ENCODE results near the gene DACH1. TPM values are rescaled to one million over a fixed set of nuclear protein-coding genes. Genes with fewer than 3 reads are reported as not detected.

DACH1 gene
- total RNA-seq, 1 donor from 2014 or later, result 39.5 TPM

DNA sequence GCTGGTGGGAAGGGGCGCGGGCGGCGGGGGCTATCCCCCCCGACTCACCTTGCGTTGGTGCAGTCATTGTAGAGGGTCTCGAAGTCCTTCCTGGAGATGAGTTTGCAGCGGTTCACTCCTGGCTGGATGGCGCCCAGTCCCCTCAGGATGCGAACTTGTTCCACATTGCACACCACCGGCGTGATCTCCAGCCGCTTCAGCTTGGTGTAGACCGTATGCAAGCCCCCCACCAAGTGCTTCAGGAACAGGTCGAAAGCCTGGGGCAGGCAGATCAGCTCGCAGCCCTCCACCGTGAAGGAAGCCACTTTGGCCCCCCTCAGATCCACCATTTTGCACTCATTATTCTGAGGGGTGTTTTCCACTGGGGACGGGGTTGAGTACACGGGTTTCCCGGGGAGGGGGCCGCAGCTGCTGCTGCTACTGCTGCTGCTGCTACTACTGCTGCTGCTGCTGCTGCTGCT is 1.1 kb downstream of the DACH1 start:
- no peak overlapping the region for H3K27ac Mint-ChIP-seq
- peaks cover 41% of the 10 kb centered on the region for H3K27me3 Mint-ChIP-seq
- no peaks in the 10 kb centered on the region for H3K9me3 Mint-ChIP-seq
- no peak for DNase-seq (ENCODE audit: extremely low spot score, unreplicated experiment)
- H3K4me1 Mint-ChIP-seq (ENCODE audit: unreplicated experiment), result peaks cover 20% of the 10 kb centered on the region
- TF ChIP-seq, protein P1, sequence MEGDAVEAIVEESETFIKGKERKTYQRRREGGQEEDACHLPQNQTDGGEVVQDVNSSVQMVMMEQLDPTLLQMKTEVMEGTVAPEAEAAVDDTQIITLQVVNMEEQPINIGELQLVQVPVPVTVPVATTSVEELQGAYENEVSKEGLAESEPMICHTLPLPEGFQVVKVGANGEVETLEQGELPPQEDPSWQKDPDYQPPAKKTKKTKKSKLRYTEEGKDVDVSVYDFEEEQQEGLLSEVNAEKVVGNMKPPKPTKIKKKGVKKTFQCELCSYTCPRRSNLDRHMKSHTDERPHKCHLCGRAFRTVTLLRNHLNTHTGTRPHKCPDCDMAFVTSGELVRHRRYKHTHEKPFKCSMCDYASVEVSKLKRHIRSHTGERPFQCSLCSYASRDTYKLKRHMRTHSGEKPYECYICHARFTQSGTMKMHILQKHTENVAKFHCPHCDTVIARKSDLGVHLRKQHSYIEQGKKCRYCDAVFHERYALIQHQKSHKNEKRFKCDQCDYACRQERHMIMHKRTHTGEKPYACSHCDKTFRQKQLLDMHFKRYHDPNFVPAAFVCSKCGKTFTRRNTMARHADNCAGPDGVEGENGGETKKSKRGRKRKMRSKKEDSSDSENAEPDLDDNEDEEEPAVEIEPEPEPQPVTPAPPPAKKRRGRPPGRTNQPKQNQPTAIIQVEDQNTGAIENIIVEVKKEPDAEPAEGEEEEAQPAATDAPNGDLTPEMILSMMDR (conservative IDR thresholded peaks at IDR 0.05), result no peak
- peak overlapping the region; percentile 97 for H3K4me3 Mint-ChIP-seq
- H3K36me3 Mint-ChIP-seq, result peaks cover 4% of the 10 kb centered on the region

DNA sequence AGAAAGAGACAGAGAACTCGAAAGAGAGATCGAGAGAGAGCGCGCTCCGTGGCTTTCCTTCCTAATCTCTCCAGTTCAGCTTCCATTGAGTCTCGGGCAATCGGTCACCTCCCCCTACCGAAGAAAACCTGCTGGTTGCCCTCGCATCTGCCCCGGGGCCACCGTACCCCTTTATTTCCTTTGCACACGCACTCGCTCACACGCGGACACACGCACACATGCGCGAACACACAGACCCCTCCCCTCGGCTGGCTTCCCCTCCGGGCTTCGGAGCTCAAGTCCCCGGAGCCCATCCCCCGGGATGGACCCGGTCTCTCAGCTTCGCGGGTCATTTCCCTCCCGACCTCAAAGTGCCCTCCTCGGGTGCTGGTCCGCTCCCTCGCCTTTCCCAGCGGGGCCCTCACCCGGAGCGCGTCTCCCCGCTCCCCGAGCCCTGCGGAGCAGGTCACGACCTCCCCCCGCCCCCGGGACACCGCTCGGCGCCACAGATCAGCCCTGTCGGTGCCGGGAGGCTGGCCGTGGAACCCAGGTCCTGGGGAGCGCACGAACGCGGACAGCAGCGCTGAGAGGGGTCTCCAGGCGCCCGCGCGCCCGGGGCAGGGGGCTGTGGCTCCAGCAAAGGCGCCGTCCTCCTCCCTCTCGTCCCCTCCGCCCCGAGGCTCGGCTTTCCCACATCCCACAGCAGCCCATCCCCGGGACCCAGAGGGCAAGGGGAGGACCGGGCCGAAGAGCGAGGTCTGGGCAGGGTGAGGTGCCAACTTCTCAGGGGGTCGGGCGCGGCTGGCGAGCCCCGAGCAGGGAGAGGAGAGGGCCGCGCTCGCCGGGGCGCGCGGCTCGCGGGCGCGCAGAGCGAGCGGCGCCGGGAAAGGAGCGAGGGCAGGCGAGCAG is 1.8 kb downstream of the DACH1 start:
- Mint-ChIP-seq H3K9me3 (no peaks in the 10 kb centered on the region), H3K36me3 (peaks cover 7% of the 10 kb centered on the region), H3K4me1 (ENCODE audit: unreplicated experiment) (peaks cover 21% of the 10 kb centered on the region), H3K27me3 (peaks cover 37% of the 10 kb centered on the region), H3K27ac (peak overlapping the region; percentile 88), H3K4me3 (peak overlapping the region; percentile 97)
- peak; percentile 72 for DNase-seq (ENCODE audit: extremely low spot score, unreplicated experiment)
- TF ChIP-seq, protein P1 (conservative IDR thresholded peaks at IDR 0.05), result no peak

DNA sequence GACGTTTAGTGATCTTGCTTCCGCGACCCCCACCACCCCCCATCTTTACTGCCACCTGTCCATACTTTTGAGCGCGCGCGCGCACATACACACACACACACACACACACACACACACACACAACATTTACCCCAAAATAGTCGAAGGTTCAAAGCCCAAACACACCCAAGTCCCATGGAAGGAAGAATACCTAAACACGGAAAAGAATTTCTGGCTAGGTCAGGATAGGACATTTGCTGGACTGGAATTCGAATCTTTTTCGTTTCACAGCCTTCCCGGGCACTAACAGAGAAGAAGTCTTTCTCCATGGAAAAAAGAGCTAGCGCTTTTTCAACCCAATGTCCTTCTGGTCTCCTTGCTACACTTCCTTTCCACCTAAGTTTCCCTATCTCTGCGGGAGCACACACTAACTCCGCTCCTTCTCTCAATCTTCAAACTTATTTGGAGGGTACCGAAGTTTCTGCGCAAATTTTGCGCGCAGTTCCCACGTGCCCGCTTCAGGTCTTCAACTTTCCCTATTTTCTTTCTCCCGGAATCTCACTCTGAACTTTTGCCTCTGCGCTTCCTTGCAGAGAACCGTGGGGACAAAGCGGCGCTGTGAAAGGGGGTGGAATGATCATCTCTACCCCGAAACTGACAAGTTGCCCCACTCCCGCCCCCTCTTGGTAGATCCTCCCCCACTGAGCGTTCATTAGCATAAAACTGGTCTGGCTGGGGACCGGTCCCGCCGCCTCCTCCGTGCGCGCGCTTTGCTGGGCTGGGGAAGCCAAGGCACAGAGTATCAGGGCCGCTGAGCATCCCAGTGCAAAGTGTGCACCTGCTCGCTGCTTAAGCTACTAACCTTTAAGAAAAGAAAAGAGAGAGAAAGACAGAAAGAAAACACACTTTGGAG is 2.7 kb downstream of the DACH1 start:
- Mint-ChIP-seq H3K4me1 (ENCODE audit: unreplicated experiment) (peaks cover 14% of the 10 kb centered on the region), H3K27me3 (peaks cover 29% of the 10 kb centered on the region), H3K9me3 (no peaks in the 10 kb centered on the region), H3K36me3 (peaks cover 7% of the 10 kb centered on the region), H3K4me3 (peak overlapping the region; percentile 97), H3K27ac (peak overlapping the region; percentile 88)
- TF ChIP-seq, protein P1 (conservative IDR thresholded peaks at IDR 0.05), result no peak
- DNase-seq (ENCODE audit: extremely low spot score, unreplicated experiment), result peak; percentile 73

DNA sequence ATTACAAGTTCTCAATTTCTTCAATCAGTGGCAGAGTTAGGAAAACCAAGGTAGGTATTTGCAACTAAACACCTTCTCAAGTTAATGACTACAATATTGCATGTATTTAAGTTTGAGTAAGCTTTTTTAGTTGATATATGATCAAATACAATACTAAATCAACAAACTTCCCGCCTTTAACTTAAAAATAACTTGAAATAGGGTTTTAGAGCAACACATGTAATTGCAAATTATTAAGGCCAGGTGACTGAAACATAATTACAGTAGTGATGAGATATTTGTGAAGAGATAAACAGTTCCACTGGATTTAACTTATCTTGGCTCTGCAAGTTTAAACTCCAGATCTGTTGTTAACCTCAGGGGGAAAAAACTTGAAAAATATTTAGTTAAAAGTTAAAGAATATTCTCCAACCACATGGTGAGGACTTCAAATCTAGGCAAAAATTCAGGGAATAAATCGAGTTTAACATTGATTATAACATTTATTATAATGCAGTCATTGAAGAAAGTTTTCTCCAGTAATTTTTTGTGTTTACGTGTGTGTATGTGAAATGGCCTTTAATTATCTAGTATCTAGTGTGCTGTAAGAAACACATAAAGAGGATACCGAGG is 3.6 kb downstream of the DACH1 start:
- Mint-ChIP-seq H3K27ac (peak overlapping the region; percentile 88), H3K9me3 (no peaks in the 10 kb centered on the region), H3K4me1 (ENCODE audit: unreplicated experiment) (peaks cover 17% of the 10 kb centered on the region), H3K36me3 (peaks cover 7% of the 10 kb centered on the region), H3K27me3 (peaks cover 24% of the 10 kb centered on the region), H3K4me3 (peak overlapping the region; percentile 97)
- DNase-seq (ENCODE audit: extremely low spot score, unreplicated experiment), result no peak
- TF ChIP-seq, protein P1 (conservative IDR thresholded peaks at IDR 0.05), result no peak

DNA sequence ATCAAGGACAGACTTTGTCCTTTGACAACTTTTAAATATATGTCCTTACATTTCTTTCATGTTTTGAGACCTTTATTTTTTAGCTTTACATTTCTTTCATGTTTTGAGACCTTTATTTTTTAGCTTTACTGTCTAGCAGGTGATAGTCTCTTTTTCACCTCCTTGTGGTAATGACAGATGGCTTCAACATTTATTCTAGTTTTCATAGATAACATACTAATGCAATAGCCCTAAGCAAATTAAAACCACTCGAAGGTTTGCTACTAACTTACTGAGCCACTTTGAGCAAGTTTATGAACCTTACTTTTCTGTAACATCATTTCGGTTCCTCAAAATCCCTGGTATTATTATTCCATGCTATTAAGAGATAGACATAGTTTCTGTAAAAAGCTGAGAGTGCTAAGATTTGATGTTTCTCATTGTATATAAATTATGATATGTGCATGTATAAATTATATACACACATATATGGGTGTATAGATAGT is 4.5 kb downstream of the DACH1 start:
- H3K27me3 Mint-ChIP-seq, result peaks cover 19% of the 10 kb centered on the region
- H3K27ac Mint-ChIP-seq, result no peak overlapping the region
- H3K4me3 Mint-ChIP-seq, result peak overlapping the region; percentile 97
- H3K4me1 Mint-ChIP-seq (ENCODE audit: unreplicated experiment), result peaks cover 18% of the 10 kb centered on the region
- TF ChIP-seq, protein P1 (conservative IDR thresholded peaks at IDR 0.05), result no peak
- no peaks in the 10 kb centered on the region for H3K9me3 Mint-ChIP-seq
- no peak for DNase-seq (ENCODE audit: extremely low spot score, unreplicated experiment)
- peaks cover 7% of the 10 kb centered on the region for H3K36me3 Mint-ChIP-seq

All from type B pancreatic cell (in vitro differentiated cells).